IMR-90 (cell line): ENCODE measurements around the gene PAX3.

Experiments
- CEBPB ChIP-seq: IDR thresholded peaks from 2 replicates; pipeline ENCODE4 v1.6.1; 2012; ENCODE audit warnings: low read depth, low read length, improper control_type of control experiment
- MAZ ChIP-seq: IDR thresholded peaks from 2 replicates; pipeline ENCODE4 v1.6.1; 2012; ENCODE audit warnings: low read depth, mild to moderate bottlenecking, low read length, improper control_type of control experiment, moderate library complexity, borderline replicate concordance
- MXI1 ChIP-seq: IDR thresholded peaks from 2 replicates; pipeline ENCODE4 v1.6.1; 2012; ENCODE audit warnings: low read depth, mild to moderate bottlenecking, low read length, moderate library complexity, borderline replicate concordance
- POLR2A ChIP-seq: IDR thresholded peaks from 2 replicates; pipeline ENCODE4 v1.6.1; 2012; ENCODE audit warnings: mild to moderate bottlenecking, low read depth, low read length
- RAD21 ChIP-seq: IDR thresholded peaks from 2 replicates; pipeline ENCODE4 v1.6.1; 2012; ENCODE audit warnings: low read length, improper control_type of control experiment
- RFX5 ChIP-seq: IDR thresholded peaks from 2 replicates; pipeline ENCODE4 v1.8.0; 2012; ENCODE audit warnings: low read depth, mild to moderate bottlenecking, low read length, moderate library complexity
- TF ChIP-seq, protein P1 (sequence below): conservative IDR thresholded peaks from 2 replicates; pipeline ENCODE4 v1.5.1; 2012; ENCODE audit warnings: mild to moderate bottlenecking, low read depth, low read length, improper control_type of control experiment
- TF ChIP-seq, protein P2 (sequence below): fragments of 150-350 bp; IDR thresholded peaks from 2 replicates; pipeline ENCODE4 v1.6.1; 2016; ENCODE audit warnings: low read depth, mild to moderate bottlenecking, low read length, moderate library complexity, borderline replicate concordance
- TF ChIP-seq, protein P3 (sequence below): fragments of 150-350 bp; IDR thresholded peaks from 2 replicates; pipeline ENCODE4 v1.6.1; 2017; ENCODE audit warnings: mild to moderate bottlenecking, antibody characterized with exemption, low read length, low read depth

DNA sequence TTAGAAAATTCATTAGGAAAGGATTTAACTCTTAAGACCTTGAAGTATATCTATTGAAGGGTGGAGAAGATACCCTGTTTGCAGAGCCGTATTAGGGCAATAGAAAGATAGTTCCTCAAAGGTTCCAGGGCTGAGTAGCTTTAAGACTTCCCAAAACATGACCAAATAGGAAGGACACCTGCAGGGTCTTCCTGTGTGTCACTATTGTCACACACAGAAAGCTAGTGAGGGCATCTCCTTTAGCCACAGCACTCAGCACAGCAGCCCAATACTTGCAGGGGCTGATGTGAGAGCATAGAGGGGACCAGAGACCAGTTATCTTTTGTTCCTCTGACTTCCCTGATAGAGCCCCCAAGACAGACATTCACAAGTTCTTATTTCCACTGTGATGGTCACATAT, 93.7 kb downstream of the PAX3 start:
- TF ChIP-seq POLR2A (no peak), MXI1 (no peak), CEBPB (no peak), RFX5 (no peak), RAD21 (no peak), MAZ (no peak)
- TF ChIP-seq, protein P1, sequence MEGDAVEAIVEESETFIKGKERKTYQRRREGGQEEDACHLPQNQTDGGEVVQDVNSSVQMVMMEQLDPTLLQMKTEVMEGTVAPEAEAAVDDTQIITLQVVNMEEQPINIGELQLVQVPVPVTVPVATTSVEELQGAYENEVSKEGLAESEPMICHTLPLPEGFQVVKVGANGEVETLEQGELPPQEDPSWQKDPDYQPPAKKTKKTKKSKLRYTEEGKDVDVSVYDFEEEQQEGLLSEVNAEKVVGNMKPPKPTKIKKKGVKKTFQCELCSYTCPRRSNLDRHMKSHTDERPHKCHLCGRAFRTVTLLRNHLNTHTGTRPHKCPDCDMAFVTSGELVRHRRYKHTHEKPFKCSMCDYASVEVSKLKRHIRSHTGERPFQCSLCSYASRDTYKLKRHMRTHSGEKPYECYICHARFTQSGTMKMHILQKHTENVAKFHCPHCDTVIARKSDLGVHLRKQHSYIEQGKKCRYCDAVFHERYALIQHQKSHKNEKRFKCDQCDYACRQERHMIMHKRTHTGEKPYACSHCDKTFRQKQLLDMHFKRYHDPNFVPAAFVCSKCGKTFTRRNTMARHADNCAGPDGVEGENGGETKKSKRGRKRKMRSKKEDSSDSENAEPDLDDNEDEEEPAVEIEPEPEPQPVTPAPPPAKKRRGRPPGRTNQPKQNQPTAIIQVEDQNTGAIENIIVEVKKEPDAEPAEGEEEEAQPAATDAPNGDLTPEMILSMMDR = no peak
- TF ChIP-seq, protein P2, sequence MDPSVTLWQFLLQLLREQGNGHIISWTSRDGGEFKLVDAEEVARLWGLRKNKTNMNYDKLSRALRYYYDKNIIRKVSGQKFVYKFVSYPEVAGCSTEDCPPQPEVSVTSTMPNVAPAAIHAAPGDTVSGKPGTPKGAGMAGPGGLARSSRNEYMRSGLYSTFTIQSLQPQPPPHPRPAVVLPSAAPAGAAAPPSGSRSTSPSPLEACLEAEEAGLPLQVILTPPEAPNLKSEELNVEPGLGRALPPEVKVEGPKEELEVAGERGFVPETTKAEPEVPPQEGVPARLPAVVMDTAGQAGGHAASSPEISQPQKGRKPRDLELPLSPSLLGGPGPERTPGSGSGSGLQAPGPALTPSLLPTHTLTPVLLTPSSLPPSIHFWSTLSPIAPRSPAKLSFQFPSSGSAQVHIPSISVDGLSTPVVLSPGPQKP = no peak
- TF ChIP-seq, protein P3, sequence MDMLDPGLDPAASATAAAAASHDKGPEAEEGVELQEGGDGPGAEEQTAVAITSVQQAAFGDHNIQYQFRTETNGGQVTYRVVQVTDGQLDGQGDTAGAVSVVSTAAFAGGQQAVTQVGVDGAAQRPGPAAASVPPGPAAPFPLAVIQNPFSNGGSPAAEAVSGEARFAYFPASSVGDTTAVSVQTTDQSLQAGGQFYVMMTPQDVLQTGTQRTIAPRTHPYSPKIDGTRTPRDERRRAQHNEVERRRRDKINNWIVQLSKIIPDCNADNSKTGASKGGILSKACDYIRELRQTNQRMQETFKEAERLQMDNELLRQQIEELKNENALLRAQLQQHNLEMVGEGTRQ = no peak
